GM21825 (cell line): ENCODE measurements around the gene RPL10A.
"Not testable (repeated sequence)": the region's sequence is repeated elsewhere in the genome, so short reads cannot be mapped to it uniquely, and the experiment has no call there.

Source experiments
- ATAC-seq: cut with Tn5 transposase; IDR thresholded peaks from one replicate; pipeline ENCODE4 v1.9.1; 2021; ENCODE audit warnings: mild to moderate bottlenecking, moderate library complexity; ENCODE audit not compliant: unreplicated experiment

The RPL10A gene

GRCh38 chr6:35508542-35508941, 40.3 kb downstream of the RPL10A start:
- no peak for ATAC-seq

DNA sequence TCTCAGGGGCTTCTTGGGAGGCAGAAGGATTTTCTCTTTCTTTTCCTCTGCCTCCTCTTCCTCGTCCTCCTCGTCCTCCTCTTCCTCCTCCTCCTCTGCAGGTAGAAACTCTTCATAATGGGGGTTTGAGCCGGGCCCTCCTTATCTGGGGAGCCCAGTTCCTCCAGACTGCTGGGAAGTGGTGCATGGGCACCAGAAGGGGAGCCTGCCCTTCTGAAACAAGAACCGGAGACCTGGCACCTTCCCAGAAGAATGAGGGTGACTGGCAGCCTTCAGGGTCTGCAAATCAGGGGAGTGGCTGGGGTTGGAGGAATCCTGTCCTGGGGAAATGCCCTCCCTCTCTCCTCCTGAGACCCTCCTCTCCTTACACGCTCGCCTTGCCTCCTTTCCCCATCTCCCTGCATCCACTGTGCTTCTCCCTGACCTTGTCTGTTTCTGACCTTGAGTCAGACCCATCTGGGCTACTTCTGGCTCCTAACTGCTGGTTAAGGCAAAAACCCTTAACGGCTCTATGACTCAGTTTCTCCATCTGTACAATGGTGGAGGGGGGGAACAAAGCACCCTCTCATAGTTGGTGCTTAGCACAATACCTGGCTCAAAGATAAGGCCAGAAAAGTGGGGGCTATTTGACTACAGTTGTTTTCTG, 42.8 kb downstream of the RPL10A start:
- ATAC-seq: no peak

DNA sequence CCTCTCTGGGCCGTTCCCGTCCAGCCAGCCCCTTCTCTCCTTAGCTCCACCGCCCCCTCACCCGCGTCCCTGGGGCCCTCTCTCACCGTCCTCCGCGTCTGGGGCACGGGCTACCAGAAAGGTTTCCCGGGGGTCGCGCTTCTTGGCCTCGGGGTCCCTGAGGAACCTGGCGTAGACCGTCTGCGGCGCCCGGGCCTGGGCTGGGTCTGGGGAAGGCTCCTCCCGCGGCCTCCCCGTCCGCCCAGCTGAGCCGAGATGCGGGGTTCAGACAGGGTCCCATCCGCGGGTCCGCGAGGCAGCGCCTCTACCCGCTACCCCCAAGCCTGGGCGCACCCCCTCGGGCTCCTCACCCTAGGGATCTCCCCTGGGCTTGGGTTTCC, 43.4 kb downstream of the RPL10A start:
- ATAC-seq: no peak

- ATAC-seq: no peak
These were observed 43.8 kb downstream of the RPL10A start for GRCh38 chr6:35512006-35512405.

DNA sequence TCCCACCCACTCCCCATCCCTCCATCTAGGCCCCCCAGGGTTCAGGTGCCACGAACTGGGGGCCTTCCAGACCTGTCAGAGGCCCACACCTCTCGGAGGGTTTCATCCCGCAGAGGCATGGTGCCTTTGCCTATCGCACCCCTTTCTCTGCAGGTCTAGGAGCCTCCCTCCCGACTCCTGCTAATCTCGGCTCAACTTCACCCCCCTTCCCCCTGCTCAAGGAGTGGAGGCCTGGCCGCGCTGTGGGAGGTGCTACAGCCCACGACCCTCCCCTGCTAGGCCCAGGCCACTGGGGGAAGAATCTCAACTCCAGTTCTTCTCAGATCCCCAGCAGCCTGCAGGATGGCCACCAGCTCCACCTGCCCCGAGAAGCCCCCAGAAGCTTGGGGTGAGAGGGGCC, 44.5 kb downstream of the RPL10A start, which contains the start of gene TULP1:
Gene TULP1, minus strand, starts transcription at position 157 of the 400 bp plus-strand sequence. Its CDS starts 38 bp downstream, at position 119.
- no peak for ATAC-seq

DNA sequence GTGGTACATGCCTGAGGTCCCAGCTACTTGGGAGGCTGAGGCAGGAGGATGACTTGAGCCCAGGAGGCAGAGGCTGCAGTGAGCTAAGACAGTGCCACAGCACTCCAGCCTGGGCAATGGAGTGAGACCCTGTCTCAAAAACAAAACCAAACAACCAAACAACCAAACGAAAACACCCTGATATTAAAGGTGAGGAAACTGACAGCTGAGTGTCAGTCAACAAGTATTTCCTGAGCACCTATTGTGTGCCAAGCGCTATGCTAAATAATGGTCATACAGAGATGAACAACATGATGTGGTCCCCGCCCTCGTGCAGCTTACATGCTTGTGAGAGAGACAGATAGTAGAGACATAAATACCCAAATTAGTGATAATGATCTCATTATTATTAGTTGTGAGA, 46.4 kb downstream of the RPL10A start:
- ATAC-seq: no peak

GRCh38 chr6:35515939-35516338, 47.7 kb downstream of the RPL10A start:
- ATAC-seq: not testable (repeated sequence)

GRCh38 chr6:35516712-35517111, 48.5 kb downstream of the RPL10A start:
- no peak for ATAC-seq

DNA sequence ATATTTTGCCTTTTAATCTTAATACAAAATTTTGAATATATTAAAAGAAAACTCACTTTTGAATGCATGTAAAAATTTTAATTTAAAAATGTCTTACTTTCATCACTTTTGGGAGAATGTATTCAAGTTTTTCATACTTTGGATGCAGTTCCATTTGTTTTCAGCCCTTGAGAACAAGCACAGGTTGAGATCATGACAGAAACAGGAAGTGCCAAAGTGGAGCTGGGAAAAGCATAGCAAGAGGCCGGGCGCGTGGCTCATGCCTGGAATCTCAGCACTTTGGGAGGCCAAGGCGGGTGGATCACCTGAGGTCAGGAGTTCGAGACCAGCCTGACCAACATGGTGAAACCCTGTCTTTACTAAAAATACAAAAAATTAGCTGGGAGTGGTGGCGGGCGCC, 49.8 kb downstream of the RPL10A start:
- not testable (repeated sequence) for ATAC-seq

DNA sequence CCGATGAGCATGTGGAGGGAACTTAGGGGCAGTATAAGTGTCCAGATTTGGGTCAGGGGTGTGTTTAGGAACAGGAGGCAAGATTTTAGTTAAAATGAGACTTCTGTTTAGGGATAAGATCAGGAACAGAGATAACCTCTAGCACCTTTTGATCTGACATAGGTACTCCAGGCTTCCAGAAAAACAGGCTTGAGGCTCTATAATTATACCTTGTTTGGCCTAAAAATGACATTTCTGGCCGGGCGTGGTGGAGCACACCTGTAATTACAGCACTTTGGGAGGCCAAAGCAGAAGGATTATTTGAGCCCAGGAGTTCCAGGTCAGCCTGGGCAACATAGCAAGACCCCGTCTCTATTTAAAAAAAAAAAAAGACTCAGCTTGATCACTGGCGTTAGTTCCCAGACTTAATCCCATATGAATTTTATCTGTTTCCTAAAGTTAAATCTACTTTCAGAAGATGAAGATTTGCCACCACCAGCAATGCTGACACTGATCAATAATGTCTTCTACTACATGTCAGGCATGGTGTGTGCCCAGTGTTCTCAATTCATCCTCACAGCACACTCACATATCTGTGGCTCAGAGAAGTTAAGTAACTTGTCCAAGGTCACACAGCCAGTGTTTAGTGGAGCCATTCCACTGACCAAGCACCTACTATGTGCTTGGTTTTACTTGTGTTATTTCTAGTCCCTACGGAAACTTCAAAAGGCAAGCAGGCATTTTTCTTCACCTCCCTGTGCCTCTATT, 50.5 kb downstream of the RPL10A start:
- ATAC-seq: no peak

GRCh38 chr6:35519313-35520015, 51.3 kb downstream of the RPL10A start:
- ATAC-seq: no peak
